CD4-positive, alpha-beta T cell treated with Interleukin-4 for 1 hour (primary cell): ENCODE data around the gene ITGB6.

Source experiments
- DNase-seq, 2 donors: peaks; one replicate each; pipeline ENCODE4 v3.0.0-alpha.2; 2020 to 2022

ITGB6 gene, protein sequence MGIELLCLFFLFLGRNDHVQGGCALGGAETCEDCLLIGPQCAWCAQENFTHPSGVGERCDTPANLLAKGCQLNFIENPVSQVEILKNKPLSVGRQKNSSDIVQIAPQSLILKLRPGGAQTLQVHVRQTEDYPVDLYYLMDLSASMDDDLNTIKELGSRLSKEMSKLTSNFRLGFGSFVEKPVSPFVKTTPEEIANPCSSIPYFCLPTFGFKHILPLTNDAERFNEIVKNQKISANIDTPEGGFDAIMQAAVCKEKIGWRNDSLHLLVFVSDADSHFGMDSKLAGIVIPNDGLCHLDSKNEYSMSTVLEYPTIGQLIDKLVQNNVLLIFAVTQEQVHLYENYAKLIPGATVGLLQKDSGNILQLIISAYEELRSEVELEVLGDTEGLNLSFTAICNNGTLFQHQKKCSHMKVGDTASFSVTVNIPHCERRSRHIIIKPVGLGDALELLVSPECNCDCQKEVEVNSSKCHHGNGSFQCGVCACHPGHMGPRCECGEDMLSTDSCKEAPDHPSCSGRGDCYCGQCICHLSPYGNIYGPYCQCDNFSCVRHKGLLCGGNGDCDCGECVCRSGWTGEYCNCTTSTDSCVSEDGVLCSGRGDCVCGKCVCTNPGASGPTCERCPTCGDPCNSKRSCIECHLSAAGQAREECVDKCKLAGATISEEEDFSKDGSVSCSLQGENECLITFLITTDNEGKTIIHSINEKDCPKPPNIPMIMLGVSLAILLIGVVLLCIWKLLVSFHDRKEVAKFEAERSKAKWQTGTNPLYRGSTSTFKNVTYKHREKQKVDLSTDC

GRCh38 chr2:160199683-160200389, at the start of gene ITGB6:
ITGB6 (minus strand) TSS chr2:160200272; CDS start chr2:160200063, 209 bp downstream.
- DNase-seq = no peak

DNA sequence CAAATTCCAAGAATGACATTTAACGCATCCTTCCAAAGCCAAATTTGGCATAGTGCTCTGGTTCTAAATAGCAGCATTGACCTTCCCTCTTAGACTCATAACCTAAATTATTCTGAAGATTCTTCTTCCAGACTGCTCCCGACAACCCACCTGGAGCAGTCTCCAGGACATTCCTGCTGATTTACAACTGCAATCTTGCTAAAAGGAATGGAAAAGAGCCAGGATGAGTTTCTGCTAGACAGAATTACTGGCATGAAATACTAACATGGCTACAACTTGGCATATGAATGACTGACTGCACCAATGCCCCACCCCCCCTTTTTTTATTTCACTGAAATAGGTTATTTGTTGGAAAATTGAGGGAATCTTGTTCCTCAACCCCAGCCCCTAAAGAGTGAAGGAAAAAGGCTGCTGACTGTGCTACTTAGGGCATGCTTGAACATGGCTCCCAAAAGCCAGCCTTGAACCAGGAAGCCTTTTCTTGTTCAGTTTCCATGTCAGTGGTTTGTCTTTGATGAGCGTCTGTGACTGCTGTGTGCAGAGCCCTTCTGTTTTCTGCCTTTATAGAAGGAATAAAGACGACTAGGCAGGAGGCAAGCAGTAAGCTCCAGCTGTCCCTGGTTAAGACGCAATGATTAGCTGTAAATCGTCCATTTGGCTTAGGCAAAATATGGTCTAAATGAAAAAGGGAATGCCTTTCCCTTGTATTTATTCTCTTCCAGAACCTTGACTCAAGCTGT, 47.4 kb upstream of the ITGB6 start:
- DNase-seq = no peak

- no peak for DNase-seq
These were observed 46.3 kb upstream of the ITGB6 start for GRCh38 chr2:160246356-160246755.

DNA sequence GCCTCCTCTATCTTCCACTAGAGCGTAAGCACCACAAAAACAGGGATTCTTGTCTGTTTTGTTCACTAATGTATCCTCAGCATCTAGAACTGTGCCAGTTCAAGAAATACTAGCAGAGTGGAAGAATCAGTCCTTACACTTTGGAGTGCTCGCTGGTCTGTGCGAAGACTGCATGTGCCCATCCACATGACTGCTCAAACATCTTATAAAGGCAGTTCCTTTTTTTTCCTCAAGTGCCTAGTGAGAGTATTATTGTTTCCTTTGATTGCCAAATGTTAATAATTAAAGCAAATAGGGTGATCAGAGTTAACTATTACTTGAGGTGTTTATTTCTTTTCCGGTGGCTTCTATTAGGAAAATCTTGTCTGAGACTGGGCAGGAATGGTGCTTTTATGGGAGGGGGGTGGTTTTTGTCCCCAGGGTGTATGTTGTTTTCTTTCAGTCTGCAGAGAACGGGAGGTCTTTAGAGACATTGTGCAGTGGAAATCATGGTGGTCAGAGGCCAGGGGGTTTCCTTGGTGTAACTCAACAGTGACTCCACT, 45.6 kb upstream of the ITGB6 start:
- no peak for DNase-seq

DNA sequence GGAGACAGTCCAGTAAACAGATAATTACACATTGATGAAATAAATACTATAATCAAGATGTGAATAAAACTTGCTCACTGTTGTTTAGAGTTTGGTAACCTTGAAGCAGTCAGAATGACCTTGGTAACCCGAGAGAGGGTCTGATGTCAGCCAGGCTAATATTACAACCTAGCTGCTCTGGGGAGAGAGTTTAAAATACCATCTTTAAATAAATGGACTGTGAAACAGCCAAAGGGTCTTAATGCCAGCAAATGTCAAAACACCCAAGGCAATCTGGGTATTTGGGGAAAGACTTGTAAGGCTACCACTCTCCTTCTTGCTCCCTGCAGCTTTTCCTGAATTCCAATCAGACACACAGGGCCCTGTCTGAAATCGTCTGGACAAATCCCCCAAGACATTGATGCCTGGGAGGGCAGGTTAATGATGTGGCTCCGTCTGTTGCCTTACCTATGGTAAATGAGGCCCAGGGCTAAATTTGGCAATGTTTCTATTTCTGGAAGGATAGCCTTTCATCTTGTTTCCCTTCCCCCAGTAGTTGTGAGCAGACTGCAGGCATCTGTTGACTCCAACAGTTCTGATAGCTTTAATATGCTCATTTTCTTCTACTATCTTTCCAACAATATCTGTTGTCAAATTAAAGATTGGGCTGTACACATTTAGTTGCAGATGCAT, 43.0 kb upstream of the ITGB6 start:
- DNase-seq = no peak

- DNase-seq = no peak
These were observed 41.4 kb upstream of the ITGB6 start for GRCh38 chr2:160241251-160242137.

- no peak for DNase-seq
These were observed 39.4 kb upstream of the ITGB6 start for GRCh38 chr2:160239436-160239835.

GRCh38 chr2:160238392-160238791, 38.3 kb upstream of the ITGB6 start:
- DNase-seq = no peak

- DNase-seq = no peak
These were observed 32.9 kb upstream of the ITGB6 start for GRCh38 chr2:160232905-160233475.

- DNase-seq = no peak
These were observed 29.5 kb upstream of the ITGB6 start for GRCh38 chr2:160229591-160229990.

DNA sequence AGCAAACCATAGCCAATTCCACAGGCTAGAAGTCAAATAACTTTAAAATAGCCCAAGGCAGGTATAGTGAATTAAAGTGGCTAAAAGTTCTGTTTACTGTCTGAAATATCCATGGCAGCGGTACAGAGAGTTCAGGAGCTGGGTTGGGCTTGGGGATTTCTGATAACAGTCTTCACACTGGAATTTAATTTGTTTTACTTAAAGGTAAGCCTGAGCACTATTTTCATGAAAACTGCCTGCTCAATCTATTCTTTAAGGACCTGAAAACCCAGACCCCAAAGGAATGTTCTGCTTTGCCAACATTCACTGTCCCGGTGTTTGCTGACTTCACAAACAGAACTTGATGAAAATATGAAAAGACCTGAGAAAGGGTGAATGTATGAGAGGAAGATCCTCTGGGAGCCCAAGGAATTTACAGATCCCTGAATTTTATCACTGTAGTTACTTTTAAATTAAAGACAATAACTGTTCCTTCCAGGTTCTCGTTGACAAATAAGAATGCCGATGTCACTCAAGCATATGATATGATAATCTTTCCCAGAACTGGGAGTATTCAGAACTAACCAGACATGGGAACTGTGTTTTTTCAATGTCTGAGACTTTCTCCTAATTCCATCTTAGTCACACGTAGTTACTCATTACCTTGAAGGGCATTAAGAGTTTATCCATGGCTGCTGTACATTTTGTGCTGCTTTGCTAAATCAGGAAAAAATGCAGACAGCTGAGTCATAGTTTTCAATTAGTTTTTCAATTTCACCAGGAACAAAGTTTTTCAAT, 28.3 kb upstream of the ITGB6 start:
- no peak for DNase-seq

DNA sequence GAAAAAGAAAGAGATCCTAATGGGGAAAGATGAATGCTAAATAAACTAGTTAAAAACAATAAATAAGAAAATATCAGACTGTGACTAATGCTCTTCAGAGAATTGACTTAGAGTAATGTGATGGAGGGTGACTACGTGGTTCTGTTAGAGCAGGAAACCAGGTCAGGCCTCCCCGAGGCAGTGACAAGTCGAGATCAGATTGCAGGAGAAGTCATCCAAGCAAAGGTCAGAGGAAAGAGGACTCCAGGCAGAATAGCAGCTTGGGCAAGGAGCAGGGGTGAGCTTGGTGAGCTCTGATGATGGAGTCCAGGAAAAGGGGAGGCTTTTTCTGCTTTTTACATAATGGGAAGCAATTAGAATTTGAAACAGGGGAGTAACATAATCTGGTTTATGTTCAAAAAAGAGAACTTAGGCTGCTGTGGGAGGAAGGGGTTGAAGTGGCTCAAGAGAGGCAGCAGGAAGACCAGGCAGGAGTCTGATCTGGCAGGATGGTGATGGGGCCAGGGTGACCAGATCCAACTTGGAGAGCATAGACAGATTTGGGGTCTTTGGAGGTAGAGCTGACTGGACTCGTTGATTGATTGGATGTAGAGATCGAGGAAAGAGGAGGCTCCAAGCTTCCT, 27.3 kb upstream of the ITGB6 start:
- no peak for DNase-seq

DNA sequence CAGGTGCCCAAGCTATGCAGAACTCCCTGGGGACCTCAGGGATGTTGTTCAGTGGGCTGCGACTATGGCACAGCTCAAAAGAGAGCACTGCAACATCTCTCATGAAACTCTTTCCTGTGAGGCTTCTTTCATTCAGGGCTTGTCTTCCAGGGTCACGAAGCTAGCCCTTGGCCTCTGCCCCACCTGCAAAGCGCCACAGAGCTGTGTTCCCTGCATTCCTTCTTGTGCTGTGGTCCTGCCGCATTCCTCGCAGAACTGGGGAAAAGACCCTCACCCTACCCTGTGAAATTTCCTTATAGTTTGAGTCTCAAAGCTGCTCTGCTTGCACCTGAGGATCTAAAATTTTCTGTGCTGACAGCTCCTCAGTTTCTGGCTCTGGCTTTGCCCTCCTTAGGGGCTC, 26.3 kb upstream of the ITGB6 start:
- no peak for DNase-seq

GRCh38 chr2:160225722-160226121, 25.6 kb upstream of the ITGB6 start:
- no peak for DNase-seq

- DNase-seq = no peak
These were observed 24.4 kb upstream of the ITGB6 start for GRCh38 chr2:160224507-160224906.

GRCh38 chr2:160224060-160224459, 24.0 kb upstream of the ITGB6 start:
- peak in 1 of 2 donors; percentile 7 for DNase-seq

GRCh38 chr2:160223560-160223959, 23.5 kb upstream of the ITGB6 start:
- no peak for DNase-seq

DNA sequence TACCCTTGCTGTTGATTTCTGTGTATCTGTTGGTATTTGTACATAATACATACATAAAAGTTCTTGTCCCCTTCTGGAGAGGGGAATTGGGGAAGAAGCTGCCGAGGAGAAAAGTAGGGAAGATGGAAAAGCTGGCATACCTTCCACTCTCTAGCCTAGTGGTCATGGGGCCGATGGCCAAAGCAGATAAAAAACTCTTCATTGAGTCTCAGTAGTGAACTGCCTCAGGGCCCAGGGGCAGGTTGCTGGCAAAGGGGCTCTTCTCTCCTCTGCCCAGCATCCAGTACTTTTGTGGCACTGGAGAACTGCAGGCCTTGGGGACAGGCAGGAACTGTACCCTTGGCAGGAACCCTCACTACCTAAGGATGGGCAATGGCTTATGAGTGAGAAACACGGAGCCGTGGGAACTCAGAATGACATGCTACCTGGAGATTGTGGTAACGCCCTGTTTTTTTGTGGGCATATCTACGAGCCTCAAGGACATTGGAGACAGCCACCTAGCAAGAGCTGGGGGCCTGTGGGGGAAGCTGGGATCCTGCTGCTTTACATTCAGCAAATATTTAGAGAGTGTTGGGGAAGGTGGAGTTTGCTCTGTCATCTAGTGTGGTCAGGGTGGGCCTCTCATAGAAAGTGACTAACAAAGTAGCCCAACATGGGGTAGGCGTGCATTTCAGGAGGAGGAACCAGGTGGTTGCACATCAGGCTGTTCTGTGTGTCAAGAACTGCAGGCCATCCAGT, 22.6 kb upstream of the ITGB6 start:
- no peak for DNase-seq
